Upper lobe of right lung (tissue), 1 donor: ENCODE results near the gene THEM4. TPM values are rescaled to one million over a fixed set of nuclear protein-coding genes. Genes with fewer than 3 reads are reported as not detected.
"Not testable (repeated sequence)": the region's sequence is repeated elsewhere in the genome, so short reads cannot be mapped to it uniquely, and the experiment has no call there.

Experiments used
- ATAC-seq: fragments of 200-7000 bp; cut with Tn5 transposase; one replicate; pipeline ENCODE4 v1.9.1; 2020; ENCODE audit warnings: mild to moderate bottlenecking, moderate library complexity
- DNase-seq: peaks from one replicate; pipeline ENCODE4 v3.0.0-alpha.2; 2020
- H3K27ac ChIP-seq: fragments of 200-600 bp; one replicate; pipeline ENCODE4 v1.8.0; 2022
- H3K27me3 ChIP-seq: fragments of 200-600 bp; one replicate; pipeline ENCODE4 v1.8.0; 2022; ENCODE audit warnings: mild to moderate bottlenecking
- H3K36me3 ChIP-seq: fragments of 200-600 bp; one replicate; pipeline ENCODE4 v1.8.0; 2022
- H3K4me1 ChIP-seq: fragments of 200-600 bp; one replicate; pipeline ENCODE4 v1.8.0; 2022
- H3K4me3 ChIP-seq: fragments of 200-600 bp; one replicate; pipeline ENCODE4 v1.8.0; 2022; ENCODE audit warnings: mild to moderate bottlenecking
- H3K9me3 ChIP-seq: fragments of 200-600 bp; one replicate; pipeline ENCODE4 v1.8.0; 2022
- intact Hi-C: fragments of 100-400 bp; cut with DNase I; formaldehyde crosslinking; loops from one replicate; pipeline ENCODE4 v1.11.0; 2022
- total RNA-seq: library from RNA; stranded (reverse); fragmentation: NEBNext Ultra II Directional; extraction: Animal tissue kit (Norgen Biotek cat#: 25700); gene quantifications from one replicate; pipeline ENCODE4 v1.2.1, GENCODE V29; 2021
- TF ChIP-seq, protein P1 (sequence below): fragments of 200-600 bp; IDR thresholded peaks from one replicate; pipeline ENCODE4 v1.8.0; 2022; ENCODE audit warnings: antibody characterized with exemption
- donor health status: DM: no; HTN: yes; CAD: no; lungs with severe emphysema.

The THEM4 gene
- total RNA-seq, 1 donor from 2014 or later, result 14.0 TPM

DNA sequence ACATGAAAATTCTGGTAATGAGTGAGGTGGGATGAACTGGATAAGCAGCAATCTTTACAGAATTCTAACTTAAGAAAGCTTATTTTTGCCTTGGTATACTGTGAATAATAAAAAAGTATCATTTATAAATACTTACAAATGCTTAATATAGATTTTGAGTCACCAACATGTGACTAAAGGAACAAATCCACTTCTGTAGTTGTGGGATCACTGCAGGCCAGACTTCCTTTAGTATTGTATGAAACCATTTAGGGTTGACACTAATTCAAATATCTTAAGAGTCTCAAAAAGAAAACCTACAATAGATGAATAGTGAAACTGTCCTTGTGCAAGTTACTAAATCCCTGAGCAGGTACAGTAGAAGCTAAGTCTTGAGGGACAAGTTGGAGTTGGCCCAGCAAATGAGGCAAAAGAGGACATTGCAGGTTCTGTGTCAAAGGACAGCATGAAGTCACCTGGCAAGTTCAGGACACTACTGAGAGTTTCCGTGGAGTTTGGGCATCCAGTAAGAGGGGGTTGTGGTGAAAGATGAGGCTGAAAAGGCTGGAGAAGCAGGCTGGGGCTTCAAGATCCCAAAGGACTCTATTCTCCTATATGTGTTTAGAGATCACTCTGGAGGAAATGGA lies 5.9 kb upstream of the THEM4 start:
- TF ChIP-seq, protein P1, sequence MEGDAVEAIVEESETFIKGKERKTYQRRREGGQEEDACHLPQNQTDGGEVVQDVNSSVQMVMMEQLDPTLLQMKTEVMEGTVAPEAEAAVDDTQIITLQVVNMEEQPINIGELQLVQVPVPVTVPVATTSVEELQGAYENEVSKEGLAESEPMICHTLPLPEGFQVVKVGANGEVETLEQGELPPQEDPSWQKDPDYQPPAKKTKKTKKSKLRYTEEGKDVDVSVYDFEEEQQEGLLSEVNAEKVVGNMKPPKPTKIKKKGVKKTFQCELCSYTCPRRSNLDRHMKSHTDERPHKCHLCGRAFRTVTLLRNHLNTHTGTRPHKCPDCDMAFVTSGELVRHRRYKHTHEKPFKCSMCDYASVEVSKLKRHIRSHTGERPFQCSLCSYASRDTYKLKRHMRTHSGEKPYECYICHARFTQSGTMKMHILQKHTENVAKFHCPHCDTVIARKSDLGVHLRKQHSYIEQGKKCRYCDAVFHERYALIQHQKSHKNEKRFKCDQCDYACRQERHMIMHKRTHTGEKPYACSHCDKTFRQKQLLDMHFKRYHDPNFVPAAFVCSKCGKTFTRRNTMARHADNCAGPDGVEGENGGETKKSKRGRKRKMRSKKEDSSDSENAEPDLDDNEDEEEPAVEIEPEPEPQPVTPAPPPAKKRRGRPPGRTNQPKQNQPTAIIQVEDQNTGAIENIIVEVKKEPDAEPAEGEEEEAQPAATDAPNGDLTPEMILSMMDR, result no peak
- H3K27ac ChIP-seq, result no peak overlapping the region
- H3K9me3 ChIP-seq, result no peaks in the 10 kb centered on the region
- no peak overlapping the region for H3K4me3 ChIP-seq
- no peak for ATAC-seq
- DNase-seq, result no peak
- no peaks in the 10 kb centered on the region for H3K4me1 ChIP-seq
- no peaks in the 10 kb centered on the region for H3K36me3 ChIP-seq
- intact Hi-C loops, result no loop called here
- no peaks in the 10 kb centered on the region for H3K27me3 ChIP-seq

DNA sequence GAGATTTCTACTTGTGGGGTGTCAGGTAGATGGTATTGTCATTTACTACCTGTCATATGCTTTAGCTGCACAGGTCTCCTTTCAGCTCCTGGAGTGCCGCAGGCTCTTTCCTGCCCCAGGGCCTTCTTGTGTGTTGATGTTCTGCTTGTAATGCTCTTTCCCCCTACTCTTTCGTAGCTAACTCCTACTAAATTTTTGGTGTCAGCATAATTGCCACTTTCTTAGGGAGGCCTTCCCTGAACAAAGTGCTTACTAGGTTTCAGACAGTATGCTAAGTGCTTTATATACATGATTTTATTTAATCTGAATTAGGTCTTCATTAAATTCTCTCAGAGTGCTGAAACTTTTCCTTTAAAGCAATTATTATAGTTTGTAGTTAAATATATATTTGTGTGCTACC lies 4.8 kb upstream of the THEM4 start:
- H3K9me3 ChIP-seq, result no peaks in the 10 kb centered on the region
- no peak overlapping the region for H3K4me3 ChIP-seq
- H3K27ac ChIP-seq, result no peak overlapping the region
- no peaks in the 10 kb centered on the region for H3K27me3 ChIP-seq
- intact Hi-C loops, result no loop called here
- no peaks in the 10 kb centered on the region for H3K4me1 ChIP-seq
- ATAC-seq, result no peak
- TF ChIP-seq, protein P1, result no peak
- no peak for DNase-seq
- no peaks in the 10 kb centered on the region for H3K36me3 ChIP-seq

DNA sequence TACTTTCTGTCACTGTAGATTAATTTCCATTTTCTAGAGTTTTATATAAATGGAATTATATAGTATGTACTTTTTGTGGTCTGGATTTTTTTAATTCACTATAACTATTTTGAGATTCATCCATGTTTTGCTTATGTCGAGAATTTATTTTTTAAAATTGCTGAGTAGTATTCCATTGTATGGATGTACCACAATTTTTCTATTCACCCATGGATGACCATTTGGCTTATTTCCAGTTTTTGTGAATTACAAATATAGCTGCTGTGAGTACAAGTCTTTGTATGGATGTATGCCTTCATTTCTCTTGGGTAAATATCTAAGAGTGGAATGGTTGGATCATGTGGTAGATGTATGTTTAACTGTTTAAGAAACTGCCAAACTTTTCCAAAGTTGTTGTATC lies 3.7 kb upstream of the THEM4 start:
- intact Hi-C loops, result no loop called here
- H3K27me3 ChIP-seq, result no peaks in the 10 kb centered on the region
- no peaks in the 10 kb centered on the region for H3K36me3 ChIP-seq
- ATAC-seq, result no peak
- H3K27ac ChIP-seq, result no peak overlapping the region
- TF ChIP-seq, protein P1, result no peak
- DNase-seq, result no peak
- no peaks in the 10 kb centered on the region for H3K9me3 ChIP-seq
- no peak overlapping the region for H3K4me3 ChIP-seq
- peaks cover 9% of the 10 kb centered on the region for H3K4me1 ChIP-seq

DNA sequence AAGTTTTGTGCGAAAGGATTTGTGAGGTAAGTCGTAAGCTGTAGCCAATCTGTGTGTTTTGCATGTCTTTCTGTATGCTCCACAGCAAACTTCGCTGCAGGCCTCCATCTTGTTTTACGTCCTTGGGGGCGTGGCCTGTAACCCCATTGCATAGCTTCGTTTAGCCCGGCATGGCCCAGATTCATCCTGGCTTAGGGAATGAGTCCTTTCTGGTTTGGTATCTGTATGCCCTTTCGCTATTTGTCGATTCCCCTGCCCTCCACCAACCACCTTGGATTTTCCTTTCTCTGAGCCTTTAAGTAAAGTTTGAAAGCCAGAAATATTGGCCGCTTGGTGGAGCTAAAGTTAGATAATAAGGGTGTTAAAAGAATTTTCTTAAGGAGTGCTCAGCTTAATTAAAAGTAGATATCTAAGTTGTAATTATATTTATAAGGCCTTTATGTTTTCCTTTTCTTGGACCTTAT lies 1.1 kb downstream of the THEM4 start:
- TF ChIP-seq, protein P1, result peak; percentile 9
- ATAC-seq (no peak), DNase-seq (no peak)
- peak overlapping the region; percentile 66 for H3K4me3 ChIP-seq
- no peaks in the 10 kb centered on the region for H3K9me3 ChIP-seq
- H3K4me1 ChIP-seq, result peaks cover 9% of the 10 kb centered on the region
- no peak overlapping the region for H3K27ac ChIP-seq
- H3K36me3 ChIP-seq, result no peaks in the 10 kb centered on the region
- intact Hi-C loops, result no loop called here
- no peaks in the 10 kb centered on the region for H3K27me3 ChIP-seq

DNA sequence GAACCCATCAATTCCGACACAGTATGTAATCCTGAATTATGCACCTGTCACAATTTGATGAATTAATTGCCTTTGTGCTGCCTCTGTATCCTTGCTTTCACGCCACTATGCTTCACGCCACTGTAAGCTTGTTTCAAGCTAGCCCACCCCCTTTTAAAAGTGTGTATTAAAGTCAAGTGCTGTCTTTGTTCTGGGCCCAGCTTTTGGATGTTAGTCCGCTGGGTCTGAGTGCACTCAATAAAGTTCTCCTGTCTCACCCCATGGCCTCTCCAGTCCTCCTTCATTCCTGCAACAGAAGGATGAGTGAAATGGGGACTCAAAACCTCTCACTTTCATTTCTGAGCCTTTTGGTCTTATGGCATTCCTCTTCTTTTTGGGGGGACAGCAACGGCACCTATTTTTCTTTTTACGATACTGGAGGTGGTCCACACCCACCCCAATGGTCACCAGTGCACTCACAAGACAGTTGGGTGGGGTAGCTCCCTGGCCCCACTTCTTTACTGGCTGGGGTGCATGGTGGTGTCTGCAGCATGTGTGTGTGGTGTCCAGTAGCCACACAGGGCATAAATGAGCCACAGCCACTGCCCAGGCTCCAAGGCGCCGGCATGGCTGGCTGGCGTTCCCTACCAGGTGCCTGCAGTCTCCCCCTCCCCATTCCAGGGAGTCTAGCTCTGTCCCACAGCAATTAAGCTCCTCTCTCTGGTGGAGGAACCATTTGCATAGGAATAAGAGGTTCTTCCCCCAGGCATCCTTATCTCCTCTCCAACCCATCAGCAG lies 1.8 kb downstream of the THEM4 start:
- TF ChIP-seq, protein P1, result no peak
- no peak overlapping the region for H3K27ac ChIP-seq
- H3K4me3 ChIP-seq, result no peak overlapping the region
- H3K36me3 ChIP-seq, result no peaks in the 10 kb centered on the region
- intact Hi-C loops, result no loop called here
- no peaks in the 10 kb centered on the region for H3K9me3 ChIP-seq
- peaks cover 9% of the 10 kb centered on the region for H3K4me1 ChIP-seq
- H3K27me3 ChIP-seq, result no peaks in the 10 kb centered on the region
- DNase-seq, result no peak
- ATAC-seq, result no peak

DNA sequence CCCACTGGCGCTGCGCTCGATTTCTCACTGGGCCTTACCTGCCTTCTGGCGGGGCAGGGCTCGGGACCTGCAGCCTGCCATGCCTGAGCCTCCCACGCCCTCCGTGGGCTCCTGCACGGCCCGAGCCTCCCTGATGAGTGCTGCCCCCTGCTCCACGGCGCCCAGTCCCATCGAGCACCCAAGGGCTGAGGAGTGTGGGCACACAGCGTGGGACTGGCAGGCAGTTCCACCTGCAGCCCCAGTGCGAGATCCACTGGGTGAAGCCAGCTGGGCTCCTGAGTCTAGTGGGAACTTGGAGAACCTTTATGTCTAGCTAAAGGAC lies 3.0 kb downstream of the THEM4 start:
- H3K4me3 ChIP-seq, H3K36me3 ChIP-seq, intact Hi-C loops, H3K27ac ChIP-seq, ATAC-seq, DNase-seq, H3K4me1 ChIP-seq, H3K9me3 ChIP-seq, H3K27me3 ChIP-seq: not testable (repeated sequence)

DNA sequence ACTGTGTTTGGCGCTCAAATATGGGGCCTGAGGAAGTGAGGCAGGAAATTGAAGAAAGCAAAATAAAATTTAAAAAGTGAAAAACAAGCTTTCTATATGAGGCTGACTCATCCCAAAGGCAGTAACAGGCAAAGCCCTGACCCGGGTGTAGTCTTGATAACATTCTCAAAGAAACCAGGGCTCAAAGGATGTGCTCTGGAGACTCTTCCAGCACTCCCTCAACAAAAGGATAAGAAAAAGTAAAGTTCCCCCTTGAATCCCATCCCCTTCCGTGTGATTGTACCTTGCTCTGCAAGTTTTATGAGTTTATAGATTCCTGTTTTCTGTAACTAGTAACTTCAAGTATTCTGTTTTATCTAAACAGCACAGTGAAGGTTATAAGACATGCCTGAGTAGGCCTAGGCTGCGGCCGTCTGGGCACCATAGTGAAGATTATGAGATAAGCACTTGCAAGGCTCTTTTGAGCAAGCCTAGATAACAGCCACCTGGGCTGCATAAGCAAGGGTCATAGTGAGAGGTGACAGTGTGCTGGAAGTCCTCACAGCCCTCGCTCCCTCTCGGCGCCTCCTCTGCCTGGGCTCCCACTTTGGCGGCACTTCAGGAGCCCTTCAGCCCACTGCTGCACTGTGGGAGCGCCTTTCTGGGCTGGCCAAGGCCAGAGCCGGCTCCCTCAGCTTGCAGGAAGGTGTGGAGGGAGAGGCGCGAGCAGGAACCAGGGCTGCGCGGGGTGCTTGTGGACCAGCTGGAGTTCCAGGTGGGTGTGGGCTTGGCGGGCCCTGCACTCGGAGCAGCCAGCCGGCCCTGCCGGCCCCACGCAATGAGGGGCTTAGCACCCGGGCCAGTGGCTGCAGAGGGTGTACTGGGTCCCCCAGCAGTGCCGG lies 3.6 kb downstream of the THEM4 start:
- H3K4me3 ChIP-seq, ATAC-seq, H3K9me3 ChIP-seq, DNase-seq, H3K27me3 ChIP-seq, H3K36me3 ChIP-seq, intact Hi-C loops, H3K4me1 ChIP-seq: not testable (repeated sequence)
- H3K27ac ChIP-seq, result peak overlapping the region; percentile 26
